ENCODE measurements around the gene PRKAG2. TPM values are rescaled to one million over a fixed set of nuclear protein-coding genes. Genes with fewer than 3 reads are reported as not detected.

PRKAG2 gene
- total and polyA plus RNA-seq, 2 of the 8 experiments (the other 6 are each of a cell fraction or from before 2014, with no cell fraction given), result 7.5 to 18.1 TPM

- Histone ChIP-seq H3K79me2 (ENCODE audit: control insufficient read depth in 1 of 2, insufficient read depth in 2 of 2, low read length in 2 of 2) (no peaks in the 10 kb centered on the region), H2BK12ac (ENCODE audit: low read depth, low read length) (no peak overlapping the region), H3K4me3 (ENCODE audit: extremely low read depth in 1 of 4, insufficient read depth in 2 of 4, low read depth in 3 of 4, low read length in 4 of 4) (no peak overlapping the region), H2AK5ac (ENCODE audit: low read depth, low read length) (no peak overlapping the region), H3K9me3 (ENCODE audit: insufficient read depth in 2 of 2, low read depth in 1 of 2, low read length in 1 of 2) (no peaks in the 10 kb centered on the region), H2BK15ac (ENCODE audit: low read length) (no peak overlapping the region), H4K8ac (ENCODE audit: extremely low read depth, insufficient read depth, low read length) (no peak overlapping the region), H3K36me3 (ENCODE audit: control insufficient read depth in 2 of 4, insufficient read depth in 4 of 4, low read length in 3 of 4) (no peaks in the 10 kb centered on the region), H3K4me2 (ENCODE audit: insufficient read depth in 1 of 2, low read depth in 2 of 2, low read length in 2 of 2) (no peak overlapping the region), H3K27me3 (replicated peaks in 1 of 4; ENCODE audit: control insufficient read depth in 3 of 4, extremely low read depth in 1 of 4, insufficient read depth in 3 of 4, low read length in 3 of 4) (no peaks in the 10 kb centered on the region), H3K4ac (replicated peaks; ENCODE audit: insufficient read length, low read depth, low read length) (no peak overlapping the region), H4K91ac (replicated peaks; ENCODE audit: insufficient read length, low read length) (no peak overlapping the region), H4K20me1 (replicated peaks in 1 of 2; ENCODE audit: control insufficient read depth in 1 of 2, insufficient read depth in 2 of 2, low read length in 2 of 2) (no peaks in the 10 kb centered on the region), H3K9ac (replicated peaks in 1 of 4; ENCODE audit: extremely low read depth in 1 of 4, low read depth in 3 of 4, low read length in 3 of 4) (no peak overlapping the region), H3K23ac (ENCODE audit: insufficient read length) (no peak overlapping the region), H2BK20ac (ENCODE audit: low read length) (no peak overlapping the region), H2BK5ac (ENCODE audit: low read depth, low read length) (no peak overlapping the region), H4K5ac (ENCODE audit: insufficient read length, low read depth, low read length) (no peak overlapping the region), H3K27ac (ENCODE audit: low read depth, low read length) (no peak overlapping the region), H3K56ac (replicated peaks; ENCODE audit: insufficient read length, low read depth, low read length) (no peak overlapping the region), H3K79me1 (ENCODE audit: low read depth, low read length) (no peaks in the 10 kb centered on the region), H3K4me1 (replicated peaks in 1 of 4; ENCODE audit: control insufficient read depth in 3 of 4, insufficient read depth in 4 of 4, low read length in 3 of 4) (no peaks in the 10 kb centered on the region; a peak in 1 of 7 replicates), H2BK120ac (replicated peaks; ENCODE audit: low read depth, low read length) (no peak overlapping the region), H2AFZ (ENCODE audit: low read length) (no peak overlapping the region), H3K14ac (ENCODE audit: insufficient read length) (no peak overlapping the region), H3K23me2 (ENCODE audit: low read depth, low read length) (peaks cover 17% of the 10 kb centered on the region; the same call in 1 of the 2 replicates), H3K18ac (ENCODE audit: extremely low read depth, low read length) (no peak overlapping the region)
- DNase-seq (ENCODE audit: low read depth in 1 of 2, low spot score in 2 of 2) (no peak), FAIRE-seq (no peak)
- WGBS, 2 experiments (ENCODE audit: extremely low coverage in 1 of 2, insufficient coverage in 1 of 2, insufficient read length in 1 of 2, insufficient replicate concordance in 2 of 2, low coverage in 1 of 2, low lambda C conversion rate in 2 of 2, missing lambda C conversion rate in 1 of 2), result 92% methylated on average over 10 of the region's 13 CpGs; no CpG with 5 or more reads in 1 of the 2 experiments
- ChIA-PET POLR2A (ENCODE audit: partially characterized antibody) (no interaction called here), CTCF (ENCODE audit: partially characterized antibody) (interaction anchor here (2.2 kb wide), 1 partner anchor 19 kb away, joined by 7 read pairs; no protein-coding TSS in a partner anchor)
- TF ChIP-seq SP1 (IDR thresholded peaks at IDR 0.05; ENCODE audit: low read depth, low read length), result no peak
- no peak for TF ChIP-seq TAF7 (optimal IDR thresholded peaks at IDR 0.05; ENCODE audit: borderline replicate concordance, low read depth, low read length)
- no peak for TF ChIP-seq NANOG (IDR thresholded peaks at IDR 0.05; ENCODE audit: insufficient read depth, low read depth, low read length, poor library complexity, severe bottlenecking)
- TF ChIP-seq SUZ12 (IDR thresholded peaks at IDR 0.05; ENCODE audit: low read length), result no peak
- no peak for TF ChIP-seq TCF12 (IDR thresholded peaks at IDR 0.05; ENCODE audit: low read depth, low read length)
- TF ChIP-seq RAD21 (IDR thresholded peaks at IDR 0.05 in 1 of 2, conservative IDR thresholded peaks at IDR 0.05 in 1 of 2; ENCODE audit: low read depth in 2 of 2, low read length in 2 of 2), result no peak
- TF ChIP-seq EZH2 (IDR thresholded peaks at IDR 0.05; ENCODE audit: low read depth, low read length, severe bottlenecking), result no peak
- TF ChIP-seq MAFK (IDR thresholded peaks at IDR 0.05; ENCODE audit: low read depth, low read length), result no peak
- no peak for TF ChIP-seq SAP30 (IDR thresholded peaks at IDR 0.05; ENCODE audit: insufficient read depth, insufficient replicate concordance, low read length)
- TF ChIP-seq GTF2F1 (IDR thresholded peaks at IDR 0.05; ENCODE audit: borderline replicate concordance, low read depth, low read length), result no peak
- TF ChIP-seq CTCF (IDR thresholded peaks at IDR 0.05; ENCODE audit: control extremely low read depth in 1 of 3, insufficient read depth in 1 of 3, low read depth in 1 of 3, low read length in 3 of 3), result no peak
Observed at GRCh38 chr7:151844825-151845200, 32.1 kb downstream of the PRKAG2 start.

All from H1 (cell line).